SU-DHL-6 (cell line): ENCODE measurements around the gene FAM3B.

Experiments
- H2AFZ ChIP-seq: fragments of 200-600 bp; sonication (generic); 2 replicates; pipeline ENCODE4 v1.6.1; 2014; ENCODE audit warnings: low read depth, mild to moderate bottlenecking, moderate library complexity, mixed read lengths, antibody characterized with exemption, low read length; ENCODE audit not compliant: severe bottlenecking
- H3F3A ChIP-seq: fragments of 200-600 bp; shearing (Covaris generic); 2 replicates; pipeline ENCODE4 v1.6.0; 2016; ENCODE audit warnings: antibody characterized with exemption, mild to moderate bottlenecking; ENCODE audit not compliant: insufficient read depth
- H3K27ac ChIP-seq: fragments of 200-600 bp; sonication (generic); 2 replicates; pipeline ENCODE4 v1.5.1; 2016; ENCODE audit warnings: low read depth, mild to moderate bottlenecking, low read length, moderate library complexity, mixed read lengths
- H3K27me3 ChIP-seq: fragments of 200-600 bp; sonication (generic), shearing (Covaris generic); 2 replicates; pipeline ENCODE4 v1.6.0; 2014; ENCODE audit warnings: mild to moderate bottlenecking, low read length
- H3K36me3 ChIP-seq: fragments of 200-600 bp; sonication (generic); 2 replicates; pipeline ENCODE4 v1.6.1; 2014; ENCODE audit warnings: mild to moderate bottlenecking, low read length, mixed read lengths
- H3K4me2 ChIP-seq: fragments of 300-600, 200-600 bp; shearing (Covaris generic), sonication (generic); 2 replicates; pipeline ENCODE4 v1.6.0; 2014; ENCODE audit warnings: low read length, low read depth, mild to moderate bottlenecking; ENCODE audit not compliant: poor library complexity, severe bottlenecking
- H3K4me3 ChIP-seq: fragments of 200-600 bp; sonication (generic); 2 replicates; pipeline ENCODE4 v1.5.1; 2014; ENCODE audit warnings: antibody characterized with exemption, low read length, mild to moderate bottlenecking, mixed read lengths; ENCODE audit not compliant: insufficient read depth, poor library complexity, severe bottlenecking
- H3K79me2 ChIP-seq: fragments of 200-600 bp; sonication (generic); 2 replicates; pipeline ENCODE4 v1.6.1; 2014; ENCODE audit warnings: mild to moderate bottlenecking, low read length, moderate library complexity; ENCODE audit not compliant: insufficient read depth
- H3K9ac ChIP-seq: fragments of 200-600 bp; sonication (generic); 2 replicates; pipeline ENCODE4 v1.7.0; 2014; ENCODE audit warnings: mild to moderate bottlenecking, low read length
- H3K9me2 ChIP-seq: fragments of 200-600 bp; sonication (generic); replicated peaks from 2 replicates; pipeline ENCODE4 v1.6.1; 2014; ENCODE audit warnings: low read length; ENCODE audit not compliant: insufficient read depth
- H3K9me3 ChIP-seq: fragments of 200-600 bp; sonication (generic); 2 replicates; pipeline ENCODE4 v1.6.1; 2014; ENCODE audit warnings: low read length, mixed read lengths; ENCODE audit not compliant: insufficient read depth
- H4K20me1 ChIP-seq: fragments of 200-600 bp; sonication (generic); 2 replicates; pipeline ENCODE4 v1.6.1; 2014; ENCODE audit warnings: low read depth, mild to moderate bottlenecking, antibody characterized with exemption, low read length, moderate library complexity, mixed read lengths
- CTCF ChIP-seq: fragments of 200-600 bp; sonication (generic); IDR thresholded peaks from one replicate; pipeline ENCODE4 v1.5.1; 2017; ENCODE audit warnings: antibody characterized with exemption, mild to moderate bottlenecking, low read length, moderate library complexity; ENCODE audit not compliant: insufficient read depth, poor library complexity, severe bottlenecking
- EZH2phosphoT487 ChIP-seq: fragments of 200-600 bp; sonication (generic), shearing (Covaris generic); conservative IDR thresholded peaks from 2 replicates; pipeline ENCODE4 v1.6.1; 2018; ENCODE audit warnings: mild to moderate bottlenecking, antibody characterized with exemption, low read length, moderate library complexity, mixed read lengths

The FAM3B gene

GRCh38 chr21:41277196-41277595, 39.4 kb upstream of the FAM3B start:
- H3K9ac ChIP-seq: no peak overlapping the region
- no peak overlapping the region for H3K27ac ChIP-seq
- no peak overlapping the region for H2AFZ ChIP-seq
- TF ChIP-seq CTCF (no peak), EZH2phosphoT487 (no peak)
- no peaks in the 10 kb centered on the region for H3K27me3 ChIP-seq
- H3K79me2 ChIP-seq: no peaks in the 10 kb centered on the region
- H3K4me2 ChIP-seq: no peak overlapping the region
- no peaks in the 10 kb centered on the region for H3K9me3 ChIP-seq
- no peaks in the 10 kb centered on the region for H3F3A ChIP-seq
- no peaks in the 10 kb centered on the region for H3K9me2 ChIP-seq
- no peaks in the 10 kb centered on the region for H4K20me1 ChIP-seq
- H3K36me3 ChIP-seq: peaks cover 3% of the 10 kb centered on the region; the same call in 1 of the 2 replicates
- no peak overlapping the region for H3K4me3 ChIP-seq

GRCh38 chr21:41277846-41278245, 38.8 kb upstream of the FAM3B start:
- Histone ChIP-seq H3K27me3 (no peaks in the 10 kb centered on the region), H3K4me3 (no peak overlapping the region), H3K36me3 (no peaks in the 10 kb centered on the region), H3K79me2 (no peaks in the 10 kb centered on the region), H3F3A (no peaks in the 10 kb centered on the region), H3K9me2 (no peaks in the 10 kb centered on the region), H3K27ac (no peak overlapping the region), H4K20me1 (no peaks in the 10 kb centered on the region), H3K9me3 (no peaks in the 10 kb centered on the region), H3K9ac (no peak overlapping the region), H2AFZ (no peak overlapping the region), H3K4me2 (no peak overlapping the region)
- TF ChIP-seq EZH2phosphoT487: no peak
- TF ChIP-seq CTCF: no peak

- H3F3A ChIP-seq: no peaks in the 10 kb centered on the region
- no peaks in the 10 kb centered on the region for H4K20me1 ChIP-seq
- H3K36me3 ChIP-seq: no peaks in the 10 kb centered on the region
- no peak overlapping the region for H3K9ac ChIP-seq
- no peaks in the 10 kb centered on the region for H3K79me2 ChIP-seq
- no peak overlapping the region for H3K27ac ChIP-seq
- no peaks in the 10 kb centered on the region for H3K9me2 ChIP-seq
- TF ChIP-seq CTCF (no peak), EZH2phosphoT487 (no peak)
- H3K27me3 ChIP-seq: no peaks in the 10 kb centered on the region
- H3K4me3 ChIP-seq: no peak overlapping the region
- H2AFZ ChIP-seq: no peak overlapping the region
- no peaks in the 10 kb centered on the region for H3K9me3 ChIP-seq
- no peak overlapping the region for H3K4me2 ChIP-seq
Observed at GRCh38 chr21:41280115-41280919, 36.3 kb upstream of the FAM3B start.
